UCSD-AML1 (cell line): ENCODE data around the gene FBN2.

Experiments
- DNase-seq: peaks from one replicate; lab custom pipeline; 2025; ENCODE audit not compliant: unreplicated experiment; lab: John Stamatoyannopoulos, UW

FBN2 gene

GRCh38 chr5:128538000-128538249 is at the start of gene FBN2:
TSS of gene FBN2 (minus strand) at chr5:128538245. CDS start at chr5:128537603, 642 bp downstream.
- DNase-seq, result no peak

- no peak for DNase-seq
These were observed 49.2 kb upstream of the FBN2 start for GRCh38 chr5:128587275-128587674.

- DNase-seq, result no peak
These were observed 48.8 kb upstream of the FBN2 start for GRCh38 chr5:128586848-128587247.

- no peak for DNase-seq
These were observed 41.6 kb upstream of the FBN2 start for GRCh38 chr5:128579639-128580038.

- no peak for DNase-seq
These were observed 41.0 kb upstream of the FBN2 start for GRCh38 chr5:128579093-128579492.

- no peak for DNase-seq
These were observed 36.0 kb upstream of the FBN2 start for GRCh38 chr5:128574041-128574440.

- DNase-seq, result no peak
These were observed 34.9 kb upstream of the FBN2 start for GRCh38 chr5:128572930-128573319.

- DNase-seq, result no peak
These were observed 34.2 kb upstream of the FBN2 start for GRCh38 chr5:128572051-128572929.

- DNase-seq, result no peak
These were observed 28.1 kb upstream of the FBN2 start for GRCh38 chr5:128566178-128566577.

GRCh38 chr5:128559300-128560297 is 21.6 kb upstream of the FBN2 start:
- DNase-seq, result no peak

- no peak for DNase-seq
These were observed 15.7 kb upstream of the FBN2 start for GRCh38 chr5:128553747-128554146.

GRCh38 chr5:128551476-128551875 is 13.4 kb upstream of the FBN2 start:
- no peak for DNase-seq

GRCh38 chr5:128549496-128549895 is 11.5 kb upstream of the FBN2 start:
- DNase-seq, result no peak

GRCh38 chr5:128546658-128547281 is 8.7 kb upstream of the FBN2 start:
- DNase-seq, result no peak

GRCh38 chr5:128541385-128541784 is 3.3 kb upstream of the FBN2 start:
- no peak for DNase-seq

GRCh38 chr5:128539038-128539429 is 989 bp upstream of the FBN2 start:
- peak; percentile 49 for DNase-seq

GRCh38 chr5:128538250-128539037 is 399 bp upstream of the FBN2 start:
- peak; percentile 80 for DNase-seq

- peak; percentile 54 for DNase-seq
These were observed 635 bp downstream of the FBN2 start for GRCh38 chr5:128537221-128537999.

GRCh38 chr5:128536254-128537220 is 1.5 kb downstream of the FBN2 start:
- DNase-seq, result no peak
